ENCODE measurements around the gene RAB12. TPM values are rescaled to one million over a fixed set of nuclear protein-coding genes. Genes with fewer than 3 reads are reported as not detected.

Gene RAB12
- total RNA-seq, 1 experiment from 2014 or later, result 35.1 TPM

- ChIA-PET CTCF (no interaction called here), POLR2A (ENCODE audit: low non-redundant PET) (no interaction called here)
- intact Hi-C loops (cut with micrococcal nuclease; ENCODE audit: unreplicated experiment), result no loop called here
- TF ChIP-seq EZH2 (IDR thresholded peaks at IDR 0.05; ENCODE audit: borderline replicate concordance, low read depth, low read length, poor library complexity, severe bottlenecking), result no peak
- TF ChIP-seq CTCF (conservative IDR thresholded peaks at IDR 0.05; ENCODE audit: low read depth, low read length), result no peak
- DNase-seq (ENCODE audit: low spot score), result no peak
- no TSS peak for BruUV-seq (replicated peaks)
- no peaks in the 10 kb centered on the region for H3K36me3 ChIP-seq (ENCODE audit: insufficient read depth, low read length, poor library complexity, severe bottlenecking)
- H3K9me3 ChIP-seq (ENCODE audit: low read depth, low read length, poor library complexity, severe bottlenecking), result no peaks in the 10 kb centered on the region
- no peak overlapping the region for H3K27ac ChIP-seq (ENCODE audit: low read depth, low read length, poor library complexity, severe bottlenecking)
- peaks cover 14% of the 10 kb centered on the region for H3K27me3 ChIP-seq (replicated peaks; ENCODE audit: insufficient read depth, low read depth, low read length, poor library complexity)
- H3K4me1 ChIP-seq (ENCODE audit: insufficient read depth, low read length, poor library complexity, severe bottlenecking), result no peaks in the 10 kb centered on the region
- no peak overlapping the region for H3K4me3 ChIP-seq (ENCODE audit: low read depth, low read length, poor library complexity, severe bottlenecking)
These were observed 5.3 kb upstream of the RAB12 start for GRCh38 chr18:8603663-8604520.

- Histone ChIP-seq H3K36me3 (ENCODE audit: insufficient read depth, low read length, poor library complexity, severe bottlenecking) (no peaks in the 10 kb centered on the region), H3K27me3 (replicated peaks; ENCODE audit: insufficient read depth, low read depth, low read length, poor library complexity) (peaks cover 9% of the 10 kb centered on the region), H3K27ac (ENCODE audit: low read depth, low read length, poor library complexity, severe bottlenecking) (no peak overlapping the region), H3K4me1 (ENCODE audit: insufficient read depth, low read length, poor library complexity, severe bottlenecking) (peaks cover 3% of the 10 kb centered on the region), H3K4me3 (ENCODE audit: low read depth, low read length, poor library complexity, severe bottlenecking) (no peak overlapping the region), H3K9me3 (ENCODE audit: low read depth, low read length, poor library complexity, severe bottlenecking) (no peaks in the 10 kb centered on the region)
- CTCF ChIA-PET, result no interaction called here
- no TSS peak for BruUV-seq (replicated peaks)
- POLR2A ChIA-PET (ENCODE audit: low non-redundant PET), result no interaction called here
- intact Hi-C loops (cut with micrococcal nuclease; ENCODE audit: unreplicated experiment), result no loop called here
- DNase-seq (ENCODE audit: low spot score), result no peak
- TF ChIP-seq EZH2 (IDR thresholded peaks at IDR 0.05; ENCODE audit: borderline replicate concordance, low read depth, low read length, poor library complexity, severe bottlenecking), result no peak
- no peak for TF ChIP-seq CTCF (conservative IDR thresholded peaks at IDR 0.05; ENCODE audit: low read depth, low read length)
These were observed 3.3 kb upstream of the RAB12 start for GRCh38 chr18:8605974-8606373.

- Histone ChIP-seq H3K9me3 (ENCODE audit: low read depth, low read length, poor library complexity, severe bottlenecking) (no peaks in the 10 kb centered on the region), H3K36me3 (ENCODE audit: insufficient read depth, low read length, poor library complexity, severe bottlenecking) (no peaks in the 10 kb centered on the region), H3K27me3 (replicated peaks; ENCODE audit: insufficient read depth, low read depth, low read length, poor library complexity) (peaks cover under 1% of the 10 kb centered on the region), H3K4me1 (ENCODE audit: insufficient read depth, low read length, poor library complexity, severe bottlenecking) (peaks cover 12% of the 10 kb centered on the region), H3K4me3 (ENCODE audit: low read depth, low read length, poor library complexity, severe bottlenecking) (peak overlapping the region; percentile 98), H3K27ac (ENCODE audit: low read depth, low read length, poor library complexity, severe bottlenecking) (no peak overlapping the region)
- BruUV-seq (replicated peaks), result no TSS peak
- DNase-seq (ENCODE audit: low spot score), result no peak
- ChIA-PET POLR2A (ENCODE audit: low non-redundant PET) (no interaction called here), CTCF (no interaction called here)
- intact Hi-C loops (cut with micrococcal nuclease; ENCODE audit: unreplicated experiment), result no loop called here
- no peak for TF ChIP-seq CTCF (conservative IDR thresholded peaks at IDR 0.05; ENCODE audit: low read depth, low read length)
- no peak for TF ChIP-seq EZH2 (IDR thresholded peaks at IDR 0.05; ENCODE audit: borderline replicate concordance, low read depth, low read length, poor library complexity, severe bottlenecking)
These were observed 1.2 kb upstream of the RAB12 start for GRCh38 chr18:8607776-8608742.

Data from A673 (cell line).